ENCODE data around the gene LRP8. TPM values are rescaled to one million over a fixed set of nuclear protein-coding genes. Genes with fewer than 3 reads are reported as not detected.

The LRP8 gene
- total RNA-seq, 1 donor from 2014 or later: 21.1 TPM

GRCh38 chr1:53373246-53373645 is 45.4 kb upstream of the LRP8 start:
- Histone ChIP-seq H3K27ac (no peak overlapping the region), H3K36me3 (no peaks in the 10 kb centered on the region), H3K4me1 (no peaks in the 10 kb centered on the region), H3K9me3 (no peaks in the 10 kb centered on the region), H3K4me3 (no peak overlapping the region), H3K27me3 (no peaks in the 10 kb centered on the region)
- intact Hi-C loops (cut with DNase I): no loop called here
- no peak for TF ChIP-seq CTCF (IDR thresholded peaks at IDR 0.05)
- TF ChIP-seq POLR2A (IDR thresholded peaks at IDR 0.05): no peak
- no peak for TF ChIP-seq POLR2AphosphoS5 (IDR thresholded peaks at IDR 0.05; ENCODE audit: insufficient read depth in 1 of 2, low read depth in 1 of 2)
- peak in 1 of 2 donors; percentile 81 for DNase-seq (ENCODE audit: extremely low spot score in 2 of 2)

GRCh38 chr1:53372501-53372951 is 44.7 kb upstream of the LRP8 start:
- no peak for TF ChIP-seq POLR2AphosphoS5 (IDR thresholded peaks at IDR 0.05; ENCODE audit: insufficient read depth in 1 of 2, low read depth in 1 of 2)
- TF ChIP-seq CTCF (IDR thresholded peaks at IDR 0.05): no peak
- no peak for TF ChIP-seq POLR2A (IDR thresholded peaks at IDR 0.05)
- Histone ChIP-seq H3K27me3 (no peaks in the 10 kb centered on the region), H3K9me3 (no peaks in the 10 kb centered on the region), H3K4me1 (no peaks in the 10 kb centered on the region), H3K27ac (no peak overlapping the region), H3K36me3 (no peaks in the 10 kb centered on the region), H3K4me3 (no peak overlapping the region)
- DNase-seq (ENCODE audit: extremely low spot score in 2 of 2): peak; percentile 52 to 79
- intact Hi-C loops (cut with DNase I): no loop called here

- TF ChIP-seq CTCF (IDR thresholded peaks at IDR 0.05) (no peak), POLR2AphosphoS5 (IDR thresholded peaks at IDR 0.05; ENCODE audit: insufficient read depth in 1 of 2, low read depth in 1 of 2) (no peak), POLR2A (IDR thresholded peaks at IDR 0.05) (no peak)
- Histone ChIP-seq H3K9me3 (no peaks in the 10 kb centered on the region), H3K4me3 (no peak overlapping the region), H3K4me1 (no peaks in the 10 kb centered on the region), H3K27me3 (no peaks in the 10 kb centered on the region), H3K27ac (no peak overlapping the region), H3K36me3 (no peaks in the 10 kb centered on the region)
- intact Hi-C loops (cut with DNase I): no loop called here
- no peak for DNase-seq (ENCODE audit: extremely low spot score in 2 of 2)
Observed at GRCh38 chr1:53371851-53372250, 44.0 kb upstream of the LRP8 start.

- no peaks in the 10 kb centered on the region for H3K9me3 ChIP-seq
- no peak overlapping the region for H3K27ac ChIP-seq
- no peaks in the 10 kb centered on the region for H3K4me1 ChIP-seq
- intact Hi-C loops (cut with DNase I): no loop called here
- H3K4me3 ChIP-seq: no peak overlapping the region
- DNase-seq (ENCODE audit: extremely low spot score in 2 of 2): peak in 1 of 2 donors; percentile 58
- H3K36me3 ChIP-seq: no peaks in the 10 kb centered on the region
- H3K27me3 ChIP-seq: no peaks in the 10 kb centered on the region
- TF ChIP-seq CTCF (IDR thresholded peaks at IDR 0.05) (no peak), POLR2AphosphoS5 (IDR thresholded peaks at IDR 0.05; ENCODE audit: insufficient read depth in 1 of 2, low read depth in 1 of 2) (no peak), POLR2A (IDR thresholded peaks at IDR 0.05) (no peak)
Observed at GRCh38 chr1:53371121-53371666, 43.3 kb upstream of the LRP8 start.

GRCh38 chr1:53370369-53370961 is 42.6 kb upstream of the LRP8 start:
- peak; percentile 75 to 79 for DNase-seq (ENCODE audit: extremely low spot score in 2 of 2)
- Histone ChIP-seq H3K4me3 (no peak overlapping the region), H3K27ac (no peak overlapping the region), H3K36me3 (no peaks in the 10 kb centered on the region), H3K27me3 (no peaks in the 10 kb centered on the region), H3K4me1 (no peaks in the 10 kb centered on the region), H3K9me3 (no peaks in the 10 kb centered on the region)
- intact Hi-C loops (cut with DNase I): no loop called here
- TF ChIP-seq POLR2A (IDR thresholded peaks at IDR 0.05): no peak
- TF ChIP-seq POLR2AphosphoS5 (IDR thresholded peaks at IDR 0.05; ENCODE audit: insufficient read depth in 1 of 2, low read depth in 1 of 2): no peak
- TF ChIP-seq CTCF (IDR thresholded peaks at IDR 0.05): no peak
